Chondrocyte (in vitro differentiated cells): ENCODE results near the gene KRT84. TPM values are rescaled to one million over a fixed set of nuclear protein-coding genes. Genes with fewer than 3 reads are reported as not detected.

Source experiments
- DNase-seq: peaks from one replicate; pipeline ENCODE4 v3.0.0; 2021; ENCODE audit warnings: mixed read lengths, low spot score
- H3K27ac Mint-ChIP-seq: one replicate; pipeline ENCODE4 v1.8.0; 2021; ENCODE audit warnings: mild to moderate bottlenecking, moderate library complexity, mixed read lengths; ENCODE audit not compliant: unreplicated experiment
- H3K27me3 Mint-ChIP-seq: 2 replicates; pipeline ENCODE4 v1.8.0; 2021; ENCODE audit warnings: low read depth, mixed read lengths
- H3K36me3 Mint-ChIP-seq: 2 replicates; pipeline ENCODE4 v1.8.0; 2021; ENCODE audit warnings: low read depth, mixed read lengths
- H3K4me1 Mint-ChIP-seq: 2 replicates; pipeline ENCODE4 v1.8.0; 2021; ENCODE audit warnings: low read depth, mild to moderate bottlenecking, mixed read lengths
- H3K4me3 Mint-ChIP-seq: one replicate; pipeline ENCODE4 v1.8.0; 2021; ENCODE audit warnings: mild to moderate bottlenecking, moderate library complexity, mixed read lengths; ENCODE audit not compliant: unreplicated experiment
- H3K9me3 Mint-ChIP-seq: 2 replicates; pipeline ENCODE4 v1.8.0; 2021; ENCODE audit warnings: low read depth, mixed read lengths
- CTCF ChIP-seq: fragments of 200-600 bp; sonication (generic); IDR thresholded peaks from 2 replicates; pipeline ENCODE4 v1.5.0; 2021; ENCODE audit warnings: antibody characterized with exemption, mild to moderate bottlenecking, moderate library complexity
- total RNA-seq: library from RNA; stranded (reverse); gene quantifications from 3 replicates; pipeline ENCODE4 v1.2.1, GENCODE V29; 2021

The KRT84 gene
- total RNA-seq, 1 donor from 2014 or later = not detected

- no peak for TF ChIP-seq CTCF
- Mint-ChIP-seq H3K4me1 (peaks cover 21% of the 10 kb centered on the region), H3K27me3 (peaks cover 35% of the 10 kb centered on the region)
These were observed 7.1 kb upstream of the KRT84 start for GRCh38 chr12:52392465-52393007.

GRCh38 chr12:52391618-52392002 is 6.2 kb upstream of the KRT84 start:
- no peaks in the 10 kb centered on the region for H3K9me3 Mint-ChIP-seq
- TF ChIP-seq CTCF = no peak
- no peaks in the 10 kb centered on the region for H3K36me3 Mint-ChIP-seq
- H3K27ac Mint-ChIP-seq = no peak overlapping the region
- H3K4me1 Mint-ChIP-seq = peaks cover 21% of the 10 kb centered on the region
- H3K27me3 Mint-ChIP-seq = peaks cover 26% of the 10 kb centered on the region
- DNase-seq = no peak
- H3K4me3 Mint-ChIP-seq = no peak overlapping the region

More at GRCh38 chr12:52392465-52393007, 7.1 kb upstream of the KRT84 start:
- Mint-ChIP-seq H3K27ac (no peak overlapping the region), H3K4me3 (no peak overlapping the region), H3K9me3 (no peaks in the 10 kb centered on the region), H3K36me3 (no peaks in the 10 kb centered on the region)
- DNase-seq = no peak

DNA sequence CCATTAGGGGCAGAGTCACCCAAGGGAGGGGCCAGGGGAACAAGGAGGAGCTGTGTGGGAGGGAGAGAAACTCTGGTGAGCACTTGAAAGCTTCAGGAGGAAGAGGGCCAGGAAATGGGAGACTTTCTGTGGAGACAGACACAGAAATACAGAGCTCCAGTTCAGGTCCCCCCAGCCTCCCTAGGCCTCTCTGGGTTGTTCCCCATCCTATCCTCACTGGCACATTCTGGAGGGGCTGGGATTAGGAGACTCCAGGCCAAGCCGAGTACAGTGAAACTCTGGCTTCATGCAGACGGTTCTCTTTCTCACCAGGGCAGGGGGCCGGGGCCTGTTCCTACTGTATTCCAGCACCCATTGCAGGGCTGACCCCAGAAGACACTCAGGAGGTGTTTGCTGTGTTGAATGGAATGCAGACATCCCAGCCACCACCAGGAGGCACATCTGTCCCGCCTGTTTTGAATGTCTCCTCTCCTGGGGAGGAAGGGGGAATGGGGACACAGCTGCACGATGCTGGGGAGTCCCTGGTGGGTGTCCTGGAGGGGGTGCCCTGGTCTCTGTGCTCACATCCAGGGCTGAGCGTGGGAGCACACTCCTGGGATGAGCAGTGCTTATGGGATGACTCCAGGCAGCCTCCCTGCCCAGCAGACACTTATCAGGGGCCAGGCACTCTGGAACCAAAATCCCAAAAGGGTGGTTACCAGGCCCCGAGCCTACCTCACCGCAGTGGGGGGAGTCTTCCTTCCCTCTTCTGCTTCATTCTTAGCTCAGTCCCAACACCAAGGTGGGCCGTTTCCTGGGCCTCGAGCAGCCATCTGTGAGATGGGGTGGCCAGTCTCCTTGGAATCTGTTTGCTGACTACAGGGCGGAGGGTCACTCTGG is 5.5 kb upstream of the KRT84 start:
- Mint-ChIP-seq H3K27me3 (peaks cover 20% of the 10 kb centered on the region), H3K4me1 (peaks cover 21% of the 10 kb centered on the region), H3K9me3 (no peaks in the 10 kb centered on the region), H3K36me3 (no peaks in the 10 kb centered on the region), H3K27ac (no peak overlapping the region), H3K4me3 (no peak overlapping the region)
- TF ChIP-seq CTCF = peak; percentile 80
- no peak for DNase-seq

DNA sequence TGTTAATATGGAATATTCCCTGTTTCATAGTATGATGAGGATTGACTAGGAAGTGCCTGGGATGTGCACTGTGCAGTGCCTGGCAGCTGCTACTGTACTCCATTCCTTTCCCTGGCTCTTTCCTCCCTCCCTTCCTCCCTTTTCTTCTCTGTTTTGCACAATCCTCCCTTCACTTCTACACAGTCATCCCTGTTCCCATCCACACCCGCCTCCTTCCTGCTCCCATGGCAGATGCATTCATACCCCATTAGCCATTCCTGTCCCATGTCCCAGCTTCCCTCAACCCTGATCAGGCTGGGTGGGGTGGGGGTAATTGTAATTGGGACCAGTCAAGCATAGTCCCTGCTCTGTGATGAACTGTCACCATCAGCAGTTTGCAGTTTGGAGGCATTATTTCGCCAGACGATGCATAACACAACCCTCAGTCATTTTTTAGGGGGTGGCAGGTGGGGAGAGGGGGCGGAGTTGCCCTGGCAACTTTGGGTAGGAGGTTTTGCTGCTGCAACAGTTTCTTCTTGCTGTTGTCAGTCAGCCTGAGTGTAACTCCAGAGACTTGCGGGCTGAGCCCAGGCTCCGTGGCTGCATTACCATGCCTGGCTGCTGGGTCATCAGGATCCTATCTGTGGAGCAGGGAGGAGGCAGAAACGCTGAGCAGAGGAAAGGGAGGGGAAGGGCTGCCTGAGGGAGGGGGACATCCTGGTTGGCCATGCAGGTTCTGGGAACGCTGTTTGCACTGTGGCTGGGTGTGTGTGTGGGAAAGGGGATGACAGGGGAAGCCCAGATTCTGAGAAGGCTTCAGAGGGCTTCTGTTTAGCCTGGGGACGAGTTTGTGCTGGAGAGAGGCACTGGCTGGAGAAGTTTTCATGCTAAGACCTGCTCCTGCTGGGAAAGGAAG is 4.1 kb upstream of the KRT84 start:
- H3K27ac Mint-ChIP-seq = no peak overlapping the region
- peaks cover 21% of the 10 kb centered on the region for H3K4me1 Mint-ChIP-seq
- DNase-seq = no peak
- H3K27me3 Mint-ChIP-seq = peaks cover 12% of the 10 kb centered on the region
- no peaks in the 10 kb centered on the region for H3K36me3 Mint-ChIP-seq
- H3K9me3 Mint-ChIP-seq = no peaks in the 10 kb centered on the region
- TF ChIP-seq CTCF = no peak
- H3K4me3 Mint-ChIP-seq = no peak overlapping the region

GRCh38 chr12:52387859-52388258 is 2.4 kb upstream of the KRT84 start:
- peaks cover 15% of the 10 kb centered on the region for H3K27me3 Mint-ChIP-seq
- no peak for DNase-seq
- no peaks in the 10 kb centered on the region for H3K9me3 Mint-ChIP-seq

More at GRCh38 chr12:52387859-52388258, 2.4 kb upstream of the KRT84 start:
- Mint-ChIP-seq H3K36me3 (no peaks in the 10 kb centered on the region), H3K4me3 (no peak overlapping the region), H3K27ac (no peak overlapping the region), H3K4me1 (peaks cover 21% of the 10 kb centered on the region)
- no peak for TF ChIP-seq CTCF
